ENCODE data around the gene GREM2. TPM values are rescaled to one million over a fixed set of nuclear protein-coding genes. Genes with fewer than 3 reads are reported as not detected.

Gene GREM2
- total RNA-seq, 2 experiments from 2014 or later = 0.05 TPM; not detected in 1

DNA sequence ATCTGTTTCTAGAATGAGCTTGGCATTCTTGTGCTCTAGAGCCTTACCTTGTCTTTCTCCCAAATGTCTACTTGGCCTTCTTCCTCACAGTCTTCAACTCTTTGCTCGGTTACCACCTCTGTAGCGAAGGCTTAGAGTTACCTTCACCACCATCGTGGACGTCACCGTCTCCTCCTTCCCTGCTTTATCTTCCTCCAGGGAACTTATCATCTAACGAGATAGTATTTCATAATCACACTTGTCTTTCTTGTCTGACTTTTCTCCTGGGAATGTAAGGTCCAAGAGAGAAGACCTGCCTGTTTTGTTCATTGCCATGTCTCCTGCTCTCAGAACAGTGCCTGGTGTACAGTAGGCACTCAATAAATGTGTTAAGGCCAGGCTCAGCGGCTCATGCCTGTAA is 115.6 kb downstream of the GREM2 start:
- peaks cover 21% of the 10 kb centered on the region for H3K9me3 Mint-ChIP-seq (ENCODE audit: low read depth)
- H3K36me3 Mint-ChIP-seq = no peaks in the 10 kb centered on the region
- no peaks in the 10 kb centered on the region for H3K4me1 Mint-ChIP-seq
- DNase-seq = no peak
- CTCF ChIA-PET = no interaction called here
- no peak overlapping the region for H3K4me3 Mint-ChIP-seq
- no peaks in the 10 kb centered on the region for H3K27me3 Mint-ChIP-seq
- no peak overlapping the region for H3K27ac Mint-ChIP-seq
- ATAC-seq = no peak

DNA sequence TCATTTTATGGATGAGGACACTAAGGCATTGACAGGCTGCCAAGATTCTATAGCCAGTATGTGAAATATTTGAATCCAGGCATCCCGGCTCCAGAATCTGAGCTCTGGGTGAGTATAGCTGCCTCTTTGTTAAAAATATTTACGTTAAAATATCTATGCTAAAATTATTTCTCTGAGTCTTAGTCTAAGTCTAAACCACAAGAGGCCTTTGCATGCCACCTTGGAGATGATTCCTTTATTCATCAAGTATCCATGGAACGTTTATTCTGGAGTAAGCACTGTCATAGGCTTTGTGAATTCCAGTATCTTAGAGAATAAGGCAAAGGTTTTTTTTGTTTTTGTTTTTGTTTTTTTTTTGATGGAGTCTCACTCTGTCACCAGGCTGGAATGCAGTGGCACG is 116.4 kb downstream of the GREM2 start:
- Mint-ChIP-seq H3K4me1 (no peaks in the 10 kb centered on the region), H3K27ac (no peak overlapping the region), H3K9me3 (ENCODE audit: low read depth) (peaks cover 21% of the 10 kb centered on the region), H3K27me3 (no peaks in the 10 kb centered on the region), H3K4me3 (no peak overlapping the region), H3K36me3 (no peaks in the 10 kb centered on the region)
- ATAC-seq (no peak), DNase-seq (no peak)
- CTCF ChIA-PET = no interaction called here

DNA sequence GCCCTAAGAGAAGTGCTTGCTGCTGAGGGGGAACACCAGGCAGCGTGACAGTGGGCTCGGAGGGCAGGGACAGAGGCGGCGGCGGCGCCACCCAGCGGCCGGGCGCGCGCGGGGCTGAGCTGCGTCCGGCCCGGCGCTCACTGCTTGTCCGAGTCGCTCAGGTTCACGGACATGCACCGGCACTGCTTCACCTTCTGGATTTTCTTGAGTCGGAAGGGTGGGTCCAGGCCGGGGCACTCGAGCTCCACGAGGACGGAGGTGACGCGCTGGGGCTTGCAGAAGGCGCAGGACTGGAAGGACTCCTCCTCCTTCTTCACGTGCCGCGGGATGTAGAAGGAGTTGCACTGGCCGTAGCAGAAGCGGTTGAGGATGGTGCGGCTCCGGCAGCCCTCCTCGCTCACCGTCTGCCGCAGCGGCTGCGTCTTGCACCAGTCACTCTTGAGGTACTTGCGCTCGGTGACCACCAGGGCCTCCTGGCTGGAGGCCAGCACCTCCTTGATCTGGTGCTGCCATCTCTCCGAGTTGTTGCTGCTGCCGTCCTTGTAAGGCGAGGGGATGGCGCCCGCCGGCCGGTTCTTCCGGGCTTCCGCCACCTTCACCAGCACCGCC is 119.0 kb downstream of the GREM2 start:
- H3K36me3 Mint-ChIP-seq = no peaks in the 10 kb centered on the region
- DNase-seq (no peak), ATAC-seq (no peak)
- no peaks in the 10 kb centered on the region for H3K27me3 Mint-ChIP-seq
- no peak overlapping the region for H3K4me3 Mint-ChIP-seq
- H3K9me3 Mint-ChIP-seq (ENCODE audit: low read depth) = peaks cover 16% of the 10 kb centered on the region
- no peak overlapping the region for H3K27ac Mint-ChIP-seq
- no peaks in the 10 kb centered on the region for H3K4me1 Mint-ChIP-seq
- CTCF ChIA-PET = no interaction called here

- no peaks in the 10 kb centered on the region for H3K36me3 Mint-ChIP-seq
- no peak overlapping the region for H3K4me3 Mint-ChIP-seq
- H3K27me3 Mint-ChIP-seq = no peaks in the 10 kb centered on the region
- H3K9me3 Mint-ChIP-seq (ENCODE audit: low read depth) = peaks cover 10% of the 10 kb centered on the region
- CTCF ChIA-PET = no interaction called here
- DNase-seq = no peak
- no peak for ATAC-seq
- H3K4me1 Mint-ChIP-seq = no peaks in the 10 kb centered on the region
- no peak overlapping the region for H3K27ac Mint-ChIP-seq
These were observed 120.2 kb downstream of the GREM2 start for GRCh38 chr1:240491796-240492195.

- ATAC-seq = no peak
- Mint-ChIP-seq H3K9me3 (ENCODE audit: low read depth) (peaks cover 11% of the 10 kb centered on the region), H3K4me3 (no peak overlapping the region), H3K27me3 (no peaks in the 10 kb centered on the region), H3K27ac (no peak overlapping the region), H3K36me3 (no peaks in the 10 kb centered on the region), H3K4me1 (no peaks in the 10 kb centered on the region)
- no peak for DNase-seq
- CTCF ChIA-PET = no interaction called here
These were observed 120.8 kb downstream of the GREM2 start for GRCh38 chr1:240491156-240491555.

DNA sequence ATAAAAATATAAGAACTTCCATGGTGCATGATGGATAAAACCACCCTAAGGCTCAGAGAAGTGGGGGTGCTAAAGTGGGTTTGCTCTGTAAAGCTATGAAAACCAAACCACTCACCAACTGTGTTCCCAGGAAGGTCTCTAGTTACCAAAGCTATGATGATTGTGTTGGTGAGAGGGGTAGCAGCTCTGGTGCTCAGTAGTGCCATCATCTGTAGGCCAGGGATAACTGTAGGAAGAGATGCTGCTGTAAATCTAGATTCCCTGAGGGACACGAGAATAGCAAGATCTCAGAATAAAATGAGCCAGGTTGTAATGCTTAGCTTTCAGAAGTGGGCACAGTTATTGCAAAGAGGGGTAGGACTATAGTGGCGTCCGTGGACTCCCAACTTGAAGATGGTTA is 124.5 kb downstream of the GREM2 start:
- Mint-ChIP-seq H3K9me3 (ENCODE audit: low read depth) (peaks cover 10% of the 10 kb centered on the region), H3K27ac (no peak overlapping the region), H3K36me3 (no peaks in the 10 kb centered on the region), H3K27me3 (no peaks in the 10 kb centered on the region), H3K4me3 (no peak overlapping the region), H3K4me1 (no peaks in the 10 kb centered on the region)
- CTCF ChIA-PET = no interaction called here
- DNase-seq (no peak), ATAC-seq (no peak)

GRCh38 chr1:240486611-240487010 is 125.3 kb downstream of the GREM2 start:
- Mint-ChIP-seq H3K9me3 (ENCODE audit: low read depth) (peaks cover 6% of the 10 kb centered on the region), H3K27me3 (no peaks in the 10 kb centered on the region), H3K36me3 (no peaks in the 10 kb centered on the region), H3K4me3 (no peak overlapping the region), H3K27ac (no peak overlapping the region), H3K4me1 (no peaks in the 10 kb centered on the region)
- ATAC-seq = no peak
- CTCF ChIA-PET = interaction anchor here (0.9 kb wide), 1 partner anchor 15 kb away, joined by 3 read pairs; no protein-coding TSS in a partner anchor
- DNase-seq = no peak

- ATAC-seq = no peak
- no peak overlapping the region for H3K27ac Mint-ChIP-seq
- no peaks in the 10 kb centered on the region for H3K36me3 Mint-ChIP-seq
- no peaks in the 10 kb centered on the region for H3K27me3 Mint-ChIP-seq
- peaks cover 6% of the 10 kb centered on the region for H3K9me3 Mint-ChIP-seq (ENCODE audit: low read depth)
- DNase-seq = no peak
- no peaks in the 10 kb centered on the region for H3K4me1 Mint-ChIP-seq
- CTCF ChIA-PET = no interaction called here
- H3K4me3 Mint-ChIP-seq = no peak overlapping the region
These were observed 127.0 kb downstream of the GREM2 start for GRCh38 chr1:240484804-240485443.

- ATAC-seq = no peak
- Mint-ChIP-seq H3K36me3 (peaks cover 1% of the 10 kb centered on the region), H3K27me3 (no peaks in the 10 kb centered on the region), H3K4me3 (no peak overlapping the region), H3K9me3 (ENCODE audit: low read depth) (peaks cover 7% of the 10 kb centered on the region), H3K27ac (no peak overlapping the region), H3K4me1 (no peaks in the 10 kb centered on the region)
- no peak for DNase-seq
- CTCF ChIA-PET = no interaction called here
These were observed 133.4 kb downstream of the GREM2 start for GRCh38 chr1:240478536-240478935.

DNA sequence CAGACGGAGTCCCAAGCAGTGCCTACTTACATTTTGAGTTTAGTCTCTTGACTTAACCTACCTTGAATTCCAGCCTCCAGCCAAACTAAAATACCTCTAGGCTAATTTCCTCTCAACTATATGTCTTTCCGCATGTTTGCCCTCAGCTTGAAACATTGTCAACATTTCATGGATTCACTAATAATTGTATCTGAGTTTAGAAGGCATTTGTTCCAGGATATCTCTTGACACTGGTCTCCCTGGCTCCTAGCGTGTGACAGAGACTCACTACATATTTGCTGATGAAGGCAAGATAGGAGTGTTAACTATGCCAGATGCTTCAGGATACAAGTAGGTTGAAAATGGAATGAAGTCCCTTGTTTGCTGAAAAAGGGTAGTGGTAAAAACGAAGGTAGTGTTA is 136.1 kb downstream of the GREM2 start:
- CTCF ChIA-PET = no interaction called here
- ATAC-seq = no peak
- no peak for DNase-seq
- Mint-ChIP-seq H3K27ac (no peak overlapping the region), H3K9me3 (ENCODE audit: low read depth) (peaks cover 7% of the 10 kb centered on the region), H3K4me1 (no peaks in the 10 kb centered on the region), H3K27me3 (no peaks in the 10 kb centered on the region), H3K4me3 (no peak overlapping the region), H3K36me3 (peaks cover 1% of the 10 kb centered on the region)

DNA sequence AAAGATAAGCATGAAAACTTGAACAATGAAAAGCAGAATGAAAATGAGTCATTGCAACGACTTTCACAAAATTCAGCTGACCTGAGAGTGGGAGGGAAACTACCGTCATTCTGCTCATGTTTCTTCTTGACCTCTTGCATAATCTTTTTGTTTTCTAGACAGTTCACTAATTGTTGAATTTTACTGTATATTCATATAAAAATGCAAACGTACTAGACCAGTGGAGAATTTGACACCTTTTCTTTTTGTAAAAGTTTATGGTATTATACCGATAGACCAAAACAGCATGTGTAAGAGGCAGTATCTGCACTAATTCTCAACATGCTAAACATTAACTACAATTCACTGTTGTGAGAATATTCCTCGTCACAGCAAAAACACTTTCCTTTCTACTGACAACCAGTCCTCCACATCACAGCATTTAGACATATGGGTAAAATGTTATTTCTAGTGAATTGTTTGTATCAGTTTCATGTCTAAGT is 137.8 kb downstream of the GREM2 start:
- ATAC-seq (no peak), DNase-seq (no peak)
- Mint-ChIP-seq H3K4me1 (no peaks in the 10 kb centered on the region), H3K27me3 (no peaks in the 10 kb centered on the region), H3K36me3 (peaks cover 1% of the 10 kb centered on the region), H3K27ac (no peak overlapping the region), H3K4me3 (no peak overlapping the region), H3K9me3 (ENCODE audit: low read depth) (peaks cover 7% of the 10 kb centered on the region)
- CTCF ChIA-PET = interaction anchor here (0.7 kb wide), 1 partner anchor 522 kb away, joined by 3 read pairs; no protein-coding TSS in a partner anchor

GRCh38 chr1:240468656-240469055 is 143.3 kb downstream of the GREM2 start:
- Mint-ChIP-seq H3K9me3 (ENCODE audit: low read depth) (no peaks in the 10 kb centered on the region), H3K27ac (no peak overlapping the region), H3K27me3 (no peaks in the 10 kb centered on the region), H3K4me3 (no peak overlapping the region), H3K36me3 (no peaks in the 10 kb centered on the region), H3K4me1 (no peaks in the 10 kb centered on the region)
- CTCF ChIA-PET = no interaction called here
- DNase-seq = no peak
- ATAC-seq = no peak

- CTCF ChIA-PET = no interaction called here
- no peak for DNase-seq
- Mint-ChIP-seq H3K4me1 (no peaks in the 10 kb centered on the region), H3K4me3 (no peak overlapping the region), H3K9me3 (ENCODE audit: low read depth) (no peaks in the 10 kb centered on the region), H3K27me3 (no peaks in the 10 kb centered on the region), H3K27ac (no peak overlapping the region), H3K36me3 (no peaks in the 10 kb centered on the region)
- ATAC-seq = no peak
These were observed 144.1 kb downstream of the GREM2 start for GRCh38 chr1:240467895-240468294.

DNA sequence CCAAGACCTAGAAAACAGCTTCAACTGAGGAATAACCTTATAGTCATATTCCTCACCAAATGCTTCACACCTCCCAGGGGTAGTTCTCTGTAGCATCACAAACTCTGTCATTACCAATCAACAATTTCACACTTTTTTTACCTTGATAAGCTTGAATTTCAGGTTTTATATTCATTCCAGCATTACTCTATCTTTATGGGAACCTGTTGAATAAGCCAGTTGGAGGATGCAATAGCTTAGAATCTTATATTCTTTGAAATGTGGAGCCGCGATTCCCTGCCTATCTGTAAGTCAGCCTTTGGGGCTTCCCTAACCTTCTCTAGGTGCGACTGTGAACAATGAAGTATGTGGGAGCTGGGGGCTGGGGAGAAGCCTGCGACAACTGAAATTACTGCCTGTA is 145.4 kb downstream of the GREM2 start:
- CTCF ChIA-PET = no interaction called here
- Mint-ChIP-seq H3K36me3 (no peaks in the 10 kb centered on the region), H3K9me3 (ENCODE audit: low read depth) (no peaks in the 10 kb centered on the region), H3K4me3 (no peak overlapping the region), H3K4me1 (no peaks in the 10 kb centered on the region), H3K27ac (no peak overlapping the region), H3K27me3 (no peaks in the 10 kb centered on the region)
- DNase-seq (no peak), ATAC-seq (no peak)
